GM12878 (cell line): Measurements from ENCODE around the gene SLU7. TPM values are rescaled to one million over a fixed set of nuclear protein-coding genes. Genes with fewer than 3 reads are reported as not detected.

Experiments
- BHLHE40 ChIP-seq, 2 experiments: fragments of 450-650 bp in 1 of 2; IDR thresholded peaks; 2 replicates each; pipeline ENCODE4 v1.6.1; 2011 to 2017; ENCODE audit warnings: low read depth in 2 of 2, borderline replicate concordance in 1 of 2, improper control_type of control experiment in 1 of 2, low read length in 1 of 2, mild to moderate bottlenecking in 1 of 2
- CBFB ChIP-seq: IDR thresholded peaks from 2 replicates; pipeline ENCODE4 v1.6.1; 2016; ENCODE audit warnings: antibody characterized with exemption, low read depth
- CHD1 ChIP-seq: IDR thresholded peaks from 2 replicates; pipeline ENCODE4 v1.6.1; 2012; ENCODE audit warnings: low read depth, low read length, improper control_type of control experiment
- E2F4 ChIP-seq: IDR thresholded peaks from 2 replicates; pipeline ENCODE4 v1.6.1; 2012; ENCODE audit warnings: low read depth, low read length, improper control_type of control experiment
- E4F1 ChIP-seq: fragments of 450-650 bp; IDR thresholded peaks from 2 replicates; pipeline ENCODE4 v1.6.1; 2018; ENCODE audit warnings: borderline replicate concordance, mild to moderate bottlenecking; ENCODE audit not compliant: partially characterized antibody
- FOS ChIP-seq: IDR thresholded peaks from 3 replicates; pipeline ENCODE4 v1.6.1; 2011; ENCODE audit warnings: borderline replicate concordance; ENCODE audit not compliant: insufficient read length; ENCODE audit errors: extremely low read depth
- FOXM1 ChIP-seq: IDR thresholded peaks from 2 replicates; pipeline ENCODE4 v1.6.1; 2012; ENCODE audit warnings: low read depth, mild to moderate bottlenecking, inconsistent platforms, low read length, moderate library complexity
- HCFC1 ChIP-seq: fragments of 150-350 bp; IDR thresholded peaks from 2 replicates; pipeline ENCODE4 v1.6.1; 2014; ENCODE audit warnings: low read length
- HDAC2 ChIP-seq: fragments of 200-600 bp; sonication (generic); IDR thresholded peaks from 2 replicates; pipeline ENCODE4 v1.6.1; 2017
- MTA2 ChIP-seq: fragments of 450-650 bp; IDR thresholded peaks from 2 replicates; pipeline ENCODE4 v1.6.1; 2016; ENCODE audit warnings: low read depth, mild to moderate bottlenecking, moderate library complexity
- MYB ChIP-seq: fragments of 150-350 bp; IDR thresholded peaks from 2 replicates; pipeline ENCODE4 v1.6.1; 2014; ENCODE audit warnings: mild to moderate bottlenecking, low read depth, low read length, borderline replicate concordance
- NFIC ChIP-seq: IDR thresholded peaks from 2 replicates; pipeline ENCODE4 v1.6.1; 2012; ENCODE audit warnings: low read depth, mild to moderate bottlenecking, inconsistent platforms, low read length, moderate library complexity
- NFYB ChIP-seq: IDR thresholded peaks from 2 replicates; pipeline ENCODE4 v1.6.1; 2011; ENCODE audit warnings: low read depth, mild to moderate bottlenecking, low read length, improper control_type of control experiment, moderate library complexity; ENCODE audit not compliant: insufficient read depth
- POLR2A ChIP-seq: IDR thresholded peaks from 2 replicates; pipeline ENCODE4 v1.6.1; 2011; ENCODE audit warnings: low read depth, mild to moderate bottlenecking, low read length
- RELA ChIP-seq: fragments of 450-650 bp; IDR thresholded peaks from 2 replicates; pipeline ENCODE4 v1.8.0; 2014; ENCODE audit warnings: borderline replicate concordance; ENCODE audit not compliant: partially characterized antibody
- SMAD5 ChIP-seq: IDR thresholded peaks from 2 replicates; pipeline ENCODE4 v1.6.1; 2016; ENCODE audit warnings: antibody characterized with exemption, low read depth
- SMARCA5 ChIP-seq: fragments of 450-650 bp; IDR thresholded peaks from 2 replicates; pipeline ENCODE4 v1.6.1; 2017; ENCODE audit warnings: mild to moderate bottlenecking
- SMC3 ChIP-seq: IDR thresholded peaks from 2 replicates; pipeline ENCODE4 v1.6.1; 2011; ENCODE audit warnings: low read length, improper control_type of control experiment, borderline replicate concordance
- SPI1 ChIP-seq: IDR thresholded peaks from 2 replicates; pipeline ENCODE4 v1.6.1; 2011; ENCODE audit warnings: low read depth, mild to moderate bottlenecking, low read length, moderate library complexity, borderline replicate concordance; ENCODE audit not compliant: insufficient read depth
- TCF7 ChIP-seq: IDR thresholded peaks from 2 replicates; pipeline ENCODE4 v1.6.1; 2014; ENCODE audit warnings: antibody characterized with exemption, borderline replicate concordance
- YBX1 ChIP-seq: fragments of 450-650 bp; IDR thresholded peaks from 2 replicates; pipeline ENCODE4 v1.6.1; 2016; ENCODE audit warnings: antibody characterized with exemption
- YY1 ChIP-seq: IDR thresholded peaks from 2 replicates; pipeline ENCODE4 v1.6.1; 2011; ENCODE audit warnings: low read depth, mild to moderate bottlenecking, low read length
- ZBTB11 ChIP-seq: fragments of 450-650 bp; formaldehyde crosslinking; IDR thresholded peaks from 2 replicates; pipeline ENCODE4 v1.5.0; 2022; ENCODE audit warnings: mild to moderate bottlenecking, missing genetic modification characterization
- ZNF207 ChIP-seq: fragments of 450-650 bp; IDR thresholded peaks from 2 replicates; pipeline ENCODE4 v1.6.1; 2014; ENCODE audit warnings: antibody characterized with exemption, mild to moderate bottlenecking, borderline replicate concordance
- ZZZ3 ChIP-seq: IDR thresholded peaks from 2 replicates; pipeline ENCODE4 v1.6.1; 2011; ENCODE audit warnings: low read depth; ENCODE audit not compliant: control insufficient read depth, insufficient read length
- polyA plus RNA-seq, 11 experiments: library from polyadenylated mRNA; depleted of rRNA in 4 of 11; unstranded in 6 of 11; stranded (reverse) in 5 of 11; fragments of >200 nt; fragmentation: Nextera tagmentation in 4 of 11; fragmentation: Illumina TruSeq in 1 of 11; extraction: Ambion mirVana in 4 of 11; extraction: Trizol in 1 of 11; gene quantifications; 1 replicate in 1 of 11; 2 replicates in 10 of 11; pipeline versions ENCODE4 v1.2.1 to v1.2.3, GENCODE V29; 2011 to 2016; ENCODE audit warnings: inconsistent platforms in 2 of 11, missing spikeins in 2 of 11, low read depth in 1 of 11
- total RNA-seq, 4 experiments: library from RNA; depleted of rRNA in 3 of 4; stranded (reverse); fragments of >200 nt in 3 of 4; fragmentation: Illumina TruSeq in 1 of 4; extraction: Trizol in 1 of 4; gene quantifications; 2 replicates each; pipeline versions ENCODE4 v1.2.1 to v1.2.3, GENCODE V29; 2013 to 2021

SLU7 gene
- total and polyA plus RNA-seq, 10 of the 15 experiments (the other 5 are each of a cell fraction or from before 2014, with no cell fraction given), result 32.7 to 55.2 (median 46.6) TPM

GRCh38 chr5:160442824-160443431, 24.0 kb upstream of the SLU7 start (continued):
- TF ChIP-seq YBX1, result no peak
- TF ChIP-seq SMC3, result no peak
- TF ChIP-seq NFYB, result peak; percentile 71
- TF ChIP-seq ZZZ3, result no peak
- TF ChIP-seq POLR2A, result no peak
- no peak for TF ChIP-seq SMARCA5
- no peak for TF ChIP-seq HDAC2
- TF ChIP-seq HCFC1, result no peak
- no peak for TF ChIP-seq CBFB
- TF ChIP-seq RELA, result peak; percentile 79
- no peak for TF ChIP-seq CHD1
- TF ChIP-seq TCF7, result no peak
- TF ChIP-seq BHLHE40 (IDR thresholded peaks at IDR 0.05; ENCODE audit: borderline replicate concordance in 1 of 2, low read depth in 2 of 2, low read length in 1 of 2), result peak; percentile 5 to 46; a peak in 1 of 4 replicates
- TF ChIP-seq MTA2, result peak; percentile 68
- TF ChIP-seq ZNF207, result no peak
- TF ChIP-seq YY1, result 0 out of 2 replicates have a peak, but pooled peaks have one; percentile 11
- TF ChIP-seq E4F1, result no peak
- no peak for TF ChIP-seq MYB
- TF ChIP-seq ZBTB11 (CRISPR knock-in tag), result no peak
- no peak for TF ChIP-seq FOXM1
- TF ChIP-seq SPI1, result peak; percentile 72
- no peak for TF ChIP-seq E2F4
- no peak for TF ChIP-seq SMAD5
- peak; percentile 55; the same call in 1 of the 2 replicates for TF ChIP-seq NFIC
- no peak for TF ChIP-seq FOS
